HEK293 (cell line): ENCODE data around the gene SALL1.

Experiments used
- CTCF ChIA-PET: fragments of 350-600 bp; formaldehyde crosslinking; extraction: SDS; loops from one replicate; lab custom pipeline; 2021; ENCODE audit warnings: antibody characterized with exemption; lab: Yijun Ruan, JAX
- POLR2A ChIA-PET: fragments of 300-600 bp; formaldehyde crosslinking; extraction: SDS; loops from one replicate; lab custom pipeline; 2020; ENCODE audit warnings: antibody characterized with exemption, inconsistent platforms; lab: Yijun Ruan, JAX
- H3K27ac ChIP-seq: fragments of 200-500 bp; sonication (Bioruptor generic); 2 replicates; pipeline ENCODE4 v1.5.1; 2014; ENCODE audit warnings: low read depth, low read length, control low read depth, inconsistent platforms; ENCODE audit errors: extremely low read depth
- H3K36me3 ChIP-seq, 2 experiments: fragments of 200-500 bp in 1 of 2; sonication (Bioruptor generic) in 1 of 2; 1 replicate in 1 of 2; 2 replicates in 1 of 2; pipeline ENCODE4 v1.5.1; 2014 to 2017; ENCODE audit warnings: inconsistent platforms in 2 of 2, low read length in 2 of 2; ENCODE audit not compliant: control insufficient read depth in 2 of 2, insufficient read depth in 1 of 2
- H3K4me1 ChIP-seq: fragments of 200-500 bp; sonication (Bioruptor generic); 2 replicates; pipeline ENCODE4 v1.5.1; 2014; ENCODE audit warnings: mild to moderate bottlenecking, low read length, inconsistent platforms; ENCODE audit not compliant: control insufficient read depth, insufficient read depth
- H3K4me3 ChIP-seq: 2 replicates; pipeline ENCODE4 v1.5.1; 2011; ENCODE audit warnings: low read depth, mild to moderate bottlenecking, control low read depth, low read length, moderate library complexity
- H3K9me3 ChIP-seq: fragments of 200-500 bp; sonication (Bioruptor generic); 2 replicates; pipeline ENCODE4 v1.5.1; 2014; ENCODE audit warnings: low read depth, low read length, inconsistent platforms; ENCODE audit not compliant: control insufficient read depth, insufficient read depth
- OSR2 ChIP-seq: fragments of 450-650 bp; formaldehyde crosslinking; IDR thresholded peaks from 2 replicates; pipeline ENCODE4 v1.5.1; 2016; ENCODE audit warnings: missing biosample characterization, missing genetic modification characterization
- ZBTB20 ChIP-seq: fragments of 450-650 bp; formaldehyde crosslinking; IDR thresholded peaks from 2 replicates; pipeline ENCODE4 v1.5.1; 2016; ENCODE audit warnings: missing biosample characterization, missing genetic modification characterization
- ZBTB21 ChIP-seq: fragments of 450-650 bp; formaldehyde crosslinking; IDR thresholded peaks from 2 replicates; pipeline ENCODE4 v1.5.1; 2017; ENCODE audit warnings: missing biosample characterization, missing genetic modification characterization
- ZBTB7A ChIP-seq: fragments of 450-650 bp; formaldehyde crosslinking; IDR thresholded peaks from 2 replicates; pipeline ENCODE4 v1.5.1; 2016; ENCODE audit warnings: low read depth, missing biosample characterization, missing genetic modification characterization
- ZNF223 ChIP-seq: fragments of 450-650 bp; formaldehyde crosslinking; IDR thresholded peaks from 2 replicates; pipeline ENCODE4 v1.5.1; 2016; ENCODE audit warnings: missing biosample characterization, missing genetic modification characterization
- ZNF292 ChIP-seq: fragments of 450-650 bp; formaldehyde crosslinking; IDR thresholded peaks from 2 replicates; pipeline ENCODE4 v1.5.1; 2016; ENCODE audit warnings: low read depth, missing biosample characterization, missing genetic modification characterization, borderline replicate concordance
- ZNF394 ChIP-seq: fragments of 450-650 bp; formaldehyde crosslinking; IDR thresholded peaks from 2 replicates; pipeline ENCODE4 v1.5.1; 2016; ENCODE audit warnings: missing biosample characterization, missing genetic modification characterization, mild to moderate bottlenecking, moderate library complexity, borderline replicate concordance
- ZNF48 ChIP-seq: fragments of 450-650 bp; formaldehyde crosslinking; IDR thresholded peaks from 2 replicates; pipeline ENCODE4 v1.5.1; 2016; ENCODE audit warnings: missing biosample characterization, missing genetic modification characterization
- ZNF664 ChIP-seq: fragments of 450-650 bp; formaldehyde crosslinking; IDR thresholded peaks from 2 replicates; pipeline ENCODE4 v1.5.1; 2016; ENCODE audit warnings: missing biosample characterization, missing genetic modification characterization
- ZNF777 ChIP-seq: fragments of 450-650 bp; formaldehyde crosslinking; IDR thresholded peaks from 2 replicates; pipeline ENCODE4 v1.5.1; 2017; ENCODE audit warnings: missing biosample characterization, missing genetic modification characterization, borderline replicate concordance
- TF ChIP-seq, protein P1 (sequence below): fragments of 450-650 bp; formaldehyde crosslinking; conservative IDR thresholded peaks from 2 replicates; pipeline ENCODE4 v1.5.1; 2016; ENCODE audit warnings: low read depth, missing biosample characterization, missing genetic modification characterization
- TF ChIP-seq, protein P2 (sequence below): fragments of 450-650 bp; formaldehyde crosslinking; IDR thresholded peaks from 2 replicates; pipeline ENCODE4 v1.5.1; 2016; ENCODE audit warnings: missing biosample characterization, missing genetic modification characterization
- TF ChIP-seq, protein P3 (sequence below): fragments of 450-650 bp; formaldehyde crosslinking; IDR thresholded peaks from 2 replicates; pipeline ENCODE4 v1.5.1; 2017; ENCODE audit warnings: missing biosample characterization, missing genetic modification characterization
- TF ChIP-seq, protein P4 (sequence below): fragments of 450-650 bp; formaldehyde crosslinking; IDR thresholded peaks from 2 replicates; pipeline ENCODE4 v1.5.1; 2016; ENCODE audit warnings: missing biosample characterization, missing genetic modification characterization
- TF ChIP-seq, protein P5 (sequence below): fragments of 450-650 bp; formaldehyde crosslinking; IDR thresholded peaks from 2 replicates; pipeline ENCODE4 v1.5.1; 2016; ENCODE audit warnings: missing biosample characterization, missing genetic modification characterization
- TF ChIP-seq, protein P6 (sequence below): fragments of 450-650 bp; formaldehyde crosslinking; IDR thresholded peaks from 2 replicates; pipeline ENCODE4; 2016; ENCODE audit warnings: missing biosample characterization, missing genetic modification characterization

Gene SALL1

DNA sequence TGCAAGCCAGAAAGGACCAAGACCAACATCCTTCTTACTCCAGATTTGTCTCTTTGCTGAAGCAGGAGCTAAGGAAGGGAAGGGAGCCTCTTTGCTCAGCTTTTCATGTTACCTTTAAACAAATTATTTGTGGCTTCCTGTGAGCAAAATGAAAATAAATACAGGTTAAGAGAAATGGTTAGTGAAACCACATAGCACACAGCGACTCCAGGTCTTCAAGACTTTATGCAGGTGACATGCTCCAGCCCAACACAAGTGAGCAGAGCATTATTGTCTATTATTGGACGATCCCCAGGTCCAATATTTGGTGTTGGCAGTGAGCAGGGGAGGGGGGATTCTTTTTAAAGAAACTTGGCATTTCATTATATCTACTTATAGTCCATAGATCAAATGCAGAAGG is 53.3 kb downstream of the SALL1 start:
- H3K4me3 ChIP-seq = no peak overlapping the region
- no peaks in the 10 kb centered on the region for H3K36me3 ChIP-seq
- H3K27ac ChIP-seq = no peak overlapping the region
- no peaks in the 10 kb centered on the region for H3K9me3 ChIP-seq
- ChIA-PET CTCF (interaction anchor here (0.6 kb wide), 1 partner anchor 428 kb away, joined by 3 read pairs; no protein-coding TSS in a partner anchor), POLR2A (no interaction called here)
- no peaks in the 10 kb centered on the region for H3K4me1 ChIP-seq
- TF ChIP-seq ZNF777 (tag by site-specific recombination) (no peak), ZNF48 (tag by site-specific recombination) (no peak), OSR2 (tag by site-specific recombination) (no peak), ZNF664 (tag by site-specific recombination) (no peak), ZBTB21 (tag by site-specific recombination) (no peak), ZBTB7A (tag by site-specific recombination) (no peak), ZBTB20 (tag by site-specific recombination) (no peak), ZNF394 (tag by site-specific recombination) (no peak), ZNF292 (tag by site-specific recombination) (no peak), ZNF223 (tag by site-specific recombination) (no peak)
- TF ChIP-seq, protein P1, sequence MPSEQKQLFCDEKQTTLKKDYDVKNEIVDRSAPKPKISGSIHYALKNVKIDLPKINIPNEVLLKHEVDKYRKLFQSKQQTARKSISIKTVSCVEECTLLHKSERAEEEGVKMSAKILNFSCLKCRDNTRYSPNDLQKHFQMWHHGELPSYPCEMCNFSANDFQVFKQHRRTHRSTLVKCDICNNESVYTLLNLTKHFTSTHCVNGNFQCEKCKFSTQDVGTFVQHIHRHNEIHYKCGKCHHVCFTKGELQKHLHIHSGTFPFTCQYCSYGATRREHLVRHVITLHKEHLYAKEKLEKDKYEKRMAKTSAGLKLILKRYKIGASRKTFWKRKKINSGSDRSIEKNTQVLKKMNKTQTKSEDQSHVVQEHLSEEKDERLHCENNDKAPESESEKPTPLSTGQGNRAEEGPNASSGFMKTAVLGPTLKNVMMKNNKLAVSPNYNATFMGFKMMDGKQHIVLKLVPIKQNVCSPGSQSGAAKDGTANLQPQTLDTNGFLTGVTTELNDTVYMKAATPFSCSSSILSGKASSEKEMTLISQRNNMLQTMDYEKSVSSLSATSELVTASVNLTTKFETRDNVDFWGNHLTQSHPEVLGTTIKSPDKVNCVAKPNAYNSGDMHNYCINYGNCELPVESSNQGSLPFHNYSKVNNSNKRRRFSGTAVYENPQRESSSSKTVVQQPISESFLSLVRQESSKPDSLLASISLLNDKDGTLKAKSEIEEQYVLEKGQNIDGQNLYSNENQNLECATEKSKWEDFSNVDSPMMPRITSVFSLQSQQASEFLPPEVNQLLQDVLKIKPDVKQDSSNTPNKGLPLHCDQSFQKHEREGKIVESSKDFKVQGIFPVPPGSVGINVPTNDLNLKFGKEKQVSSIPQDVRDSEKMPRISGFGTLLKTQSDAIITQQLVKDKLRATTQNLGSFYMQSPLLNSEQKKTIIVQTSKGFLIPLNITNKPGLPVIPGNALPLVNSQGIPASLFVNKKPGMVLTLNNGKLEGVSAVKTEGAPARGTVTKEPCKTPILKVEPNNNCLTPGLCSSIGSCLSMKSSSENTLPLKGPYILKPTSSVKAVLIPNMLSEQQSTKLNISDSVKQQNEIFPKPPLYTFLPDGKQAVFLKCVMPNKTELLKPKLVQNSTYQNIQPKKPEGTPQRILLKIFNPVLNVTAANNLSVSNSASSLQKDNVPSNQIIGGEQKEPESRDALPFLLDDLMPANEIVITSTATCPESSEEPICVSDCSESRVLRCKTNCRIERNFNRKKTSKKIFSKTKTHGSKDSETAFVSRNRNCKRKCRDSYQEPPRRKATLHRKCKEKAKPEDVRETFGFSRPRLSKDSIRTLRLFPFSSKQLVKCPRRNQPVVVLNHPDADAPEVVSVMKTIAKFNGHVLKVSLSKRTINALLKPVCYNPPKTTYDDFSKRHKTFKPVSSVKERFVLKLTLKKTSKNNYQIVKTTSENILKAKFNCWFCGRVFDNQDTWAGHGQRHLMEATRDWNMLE (tag by site-specific recombination) = no peak
- TF ChIP-seq, protein P2, sequence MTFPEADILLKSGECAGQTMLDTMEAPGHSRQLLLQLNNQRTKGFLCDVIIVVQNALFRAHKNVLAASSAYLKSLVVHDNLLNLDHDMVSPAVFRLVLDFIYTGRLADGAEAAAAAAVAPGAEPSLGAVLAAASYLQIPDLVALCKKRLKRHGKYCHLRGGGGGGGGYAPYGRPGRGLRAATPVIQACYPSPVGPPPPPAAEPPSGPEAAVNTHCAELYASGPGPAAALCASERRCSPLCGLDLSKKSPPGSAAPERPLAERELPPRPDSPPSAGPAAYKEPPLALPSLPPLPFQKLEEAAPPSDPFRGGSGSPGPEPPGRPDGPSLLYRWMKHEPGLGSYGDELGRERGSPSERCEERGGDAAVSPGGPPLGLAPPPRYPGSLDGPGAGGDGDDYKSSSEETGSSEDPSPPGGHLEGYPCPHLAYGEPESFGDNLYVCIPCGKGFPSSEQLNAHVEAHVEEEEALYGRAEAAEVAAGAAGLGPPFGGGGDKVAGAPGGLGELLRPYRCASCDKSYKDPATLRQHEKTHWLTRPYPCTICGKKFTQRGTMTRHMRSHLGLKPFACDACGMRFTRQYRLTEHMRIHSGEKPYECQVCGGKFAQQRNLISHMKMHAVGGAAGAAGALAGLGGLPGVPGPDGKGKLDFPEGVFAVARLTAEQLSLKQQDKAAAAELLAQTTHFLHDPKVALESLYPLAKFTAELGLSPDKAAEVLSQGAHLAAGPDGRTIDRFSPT = no peak
- TF ChIP-seq, protein P3, sequence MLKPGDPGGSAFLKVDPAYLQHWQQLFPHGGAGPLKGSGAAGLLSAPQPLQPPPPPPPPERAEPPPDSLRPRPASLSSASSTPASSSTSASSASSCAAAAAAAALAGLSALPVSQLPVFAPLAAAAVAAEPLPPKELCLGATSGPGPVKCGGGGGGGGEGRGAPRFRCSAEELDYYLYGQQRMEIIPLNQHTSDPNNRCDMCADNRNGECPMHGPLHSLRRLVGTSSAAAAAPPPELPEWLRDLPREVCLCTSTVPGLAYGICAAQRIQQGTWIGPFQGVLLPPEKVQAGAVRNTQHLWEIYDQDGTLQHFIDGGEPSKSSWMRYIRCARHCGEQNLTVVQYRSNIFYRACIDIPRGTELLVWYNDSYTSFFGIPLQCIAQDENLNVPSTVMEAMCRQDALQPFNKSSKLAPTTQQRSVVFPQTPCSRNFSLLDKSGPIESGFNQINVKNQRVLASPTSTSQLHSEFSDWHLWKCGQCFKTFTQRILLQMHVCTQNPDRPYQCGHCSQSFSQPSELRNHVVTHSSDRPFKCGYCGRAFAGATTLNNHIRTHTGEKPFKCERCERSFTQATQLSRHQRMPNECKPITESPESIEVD (tag by site-specific recombination) = no peak
- TF ChIP-seq, protein P4, sequence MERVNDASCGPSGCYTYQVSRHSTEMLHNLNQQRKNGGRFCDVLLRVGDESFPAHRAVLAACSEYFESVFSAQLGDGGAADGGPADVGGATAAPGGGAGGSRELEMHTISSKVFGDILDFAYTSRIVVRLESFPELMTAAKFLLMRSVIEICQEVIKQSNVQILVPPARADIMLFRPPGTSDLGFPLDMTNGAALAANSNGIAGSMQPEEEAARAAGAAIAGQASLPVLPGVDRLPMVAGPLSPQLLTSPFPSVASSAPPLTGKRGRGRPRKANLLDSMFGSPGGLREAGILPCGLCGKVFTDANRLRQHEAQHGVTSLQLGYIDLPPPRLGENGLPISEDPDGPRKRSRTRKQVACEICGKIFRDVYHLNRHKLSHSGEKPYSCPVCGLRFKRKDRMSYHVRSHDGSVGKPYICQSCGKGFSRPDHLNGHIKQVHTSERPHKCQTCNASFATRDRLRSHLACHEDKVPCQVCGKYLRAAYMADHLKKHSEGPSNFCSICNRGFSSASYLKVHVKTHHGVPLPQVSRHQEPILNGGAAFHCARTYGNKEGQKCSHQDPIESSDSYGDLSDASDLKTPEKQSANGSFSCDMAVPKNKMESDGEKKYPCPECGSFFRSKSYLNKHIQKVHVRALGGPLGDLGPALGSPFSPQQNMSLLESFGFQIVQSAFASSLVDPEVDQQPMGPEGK = no peak
- TF ChIP-seq, protein P5, sequence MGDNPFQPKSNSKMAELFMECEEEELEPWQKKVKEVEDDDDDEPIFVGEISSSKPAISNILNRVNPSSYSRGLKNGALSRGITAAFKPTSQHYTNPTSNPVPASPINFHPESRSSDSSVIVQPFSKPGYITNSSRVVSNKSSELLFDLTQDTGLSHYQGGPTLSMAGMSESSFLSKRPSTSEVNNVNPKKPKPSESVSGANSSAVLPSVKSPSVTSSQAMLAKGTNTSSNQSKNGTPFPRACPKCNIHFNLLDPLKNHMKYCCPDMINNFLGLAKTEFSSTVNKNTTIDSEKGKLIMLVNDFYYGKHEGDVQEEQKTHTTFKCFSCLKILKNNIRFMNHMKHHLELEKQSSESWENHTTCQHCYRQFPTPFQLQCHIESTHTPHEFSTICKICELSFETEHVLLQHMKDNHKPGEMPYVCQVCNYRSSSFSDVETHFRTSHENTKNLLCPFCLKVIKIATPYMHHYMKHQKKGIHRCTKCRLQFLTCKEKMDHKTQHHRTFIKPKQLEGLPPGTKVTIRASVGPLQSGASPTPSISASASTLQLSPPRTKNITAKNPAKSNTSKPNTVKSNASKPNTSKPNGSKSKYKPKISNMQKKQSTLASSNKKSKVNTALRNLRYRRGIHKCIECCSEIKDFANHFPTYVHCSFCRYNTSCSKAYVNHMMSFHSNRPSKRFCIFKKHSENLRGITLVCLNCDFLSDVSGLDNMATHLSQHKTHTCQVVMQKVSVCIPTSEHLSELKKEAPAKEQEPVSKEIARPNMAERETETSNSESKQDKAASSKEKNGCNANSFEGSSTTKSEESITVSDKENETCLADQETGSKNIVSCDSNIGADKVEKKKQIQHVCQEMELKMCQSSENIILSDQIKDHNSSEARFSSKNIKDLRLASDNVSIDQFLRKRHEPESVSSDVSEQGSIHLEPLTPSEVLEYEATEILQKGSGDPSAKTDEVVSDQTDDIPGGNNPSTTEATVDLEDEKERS (tag by site-specific recombination) = no peak
- TF ChIP-seq, protein P6, sequence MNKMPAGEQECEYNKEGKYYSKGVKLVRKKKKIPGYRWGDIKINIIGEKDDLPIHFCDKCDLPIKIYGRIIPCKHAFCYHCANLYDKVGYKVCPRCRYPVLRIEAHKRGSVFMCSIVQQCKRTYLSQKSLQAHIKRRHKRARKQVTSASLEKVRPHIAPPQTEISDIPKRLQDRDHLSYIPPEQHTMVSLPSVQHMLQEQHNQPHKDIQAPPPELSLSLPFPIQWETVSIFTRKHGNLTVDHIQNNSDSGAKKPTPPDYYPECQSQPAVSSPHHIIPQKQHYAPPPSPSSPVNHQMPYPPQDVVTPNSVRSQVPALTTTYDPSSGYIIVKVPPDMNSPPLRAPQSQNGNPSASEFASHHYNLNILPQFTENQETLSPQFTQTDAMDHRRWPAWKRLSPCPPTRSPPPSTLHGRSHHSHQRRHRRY = no peak
